Mammary epithelial cell (primary cell): Measurements from ENCODE around the gene CAMK2D.

Experiments used
- CTCF ChIP-seq, 2 donors: IDR thresholded peaks in 1 of 2; conservative IDR thresholded peaks in 1 of 2; 2 replicates each; pipeline ENCODE4 v1.5.1; 2011 to 2012; ENCODE audit warnings: inconsistent platforms in 2 of 2, low read length in 2 of 2, mild to moderate bottlenecking in 2 of 2, control low read depth in 1 of 2, low read depth in 1 of 2; ENCODE audit not compliant: insufficient read depth in 1 of 2; ENCODE audit errors: extremely low read depth in 1 of 2
- EZH2 ChIP-seq: IDR thresholded peaks from 2 replicates; pipeline ENCODE4 v1.6.1; 2012; ENCODE audit warnings: low read length, inconsistent platforms, borderline replicate concordance

- no peak for TF ChIP-seq CTCF (conservative IDR thresholded peaks at IDR 0.05 in 1 of 2, IDR thresholded peaks at IDR 0.05 in 1 of 2; ENCODE audit: extremely low read depth in 1 of 2, insufficient read depth in 1 of 2, low read depth in 1 of 2, low read length in 2 of 2)
- no peak for TF ChIP-seq EZH2
Measured at GRCh38 chr4:113617195-113617594, 144.3 kb downstream of the CAMK2D start.
